Loucy (cell line): ENCODE measurements around the gene OR2AG2.

Source experiments
- EZH2phosphoT487 ChIP-seq: fragments of 200-600 bp; IDR thresholded peaks from 2 replicates; pipeline ENCODE4 v1.6.1; 2018; ENCODE audit warnings: antibody characterized with exemption, mild to moderate bottlenecking, moderate library complexity, borderline replicate concordance
- TF ChIP-seq, protein P1 (sequence below): fragments of 200-600 bp; sonication (generic); conservative IDR thresholded peaks from 2 replicates; pipeline ENCODE4 v1.5.1; 2014; ENCODE audit warnings: mild to moderate bottlenecking, antibody characterized with exemption, low read length

DNA sequence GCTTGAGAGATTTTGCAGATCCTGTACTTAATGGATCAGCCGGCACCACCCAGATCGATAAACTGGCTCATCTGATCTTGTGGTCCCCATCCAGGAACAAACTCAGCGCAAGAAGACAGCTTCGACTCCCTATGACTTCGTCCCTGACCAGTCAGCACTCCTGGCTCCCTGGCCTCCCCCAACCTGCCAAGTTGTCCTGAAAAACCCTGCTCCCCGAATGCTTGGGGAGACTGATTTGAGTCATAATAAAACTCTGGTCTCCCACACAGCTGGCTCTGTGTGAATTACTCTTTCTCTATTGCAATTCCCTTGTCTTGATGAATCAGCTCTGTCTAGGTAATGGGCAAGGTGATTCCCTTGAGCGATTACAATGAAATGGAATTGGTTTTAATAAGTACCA lies 29.5 kb downstream of the OR2AG2 start:
- TF ChIP-seq, protein P1, sequence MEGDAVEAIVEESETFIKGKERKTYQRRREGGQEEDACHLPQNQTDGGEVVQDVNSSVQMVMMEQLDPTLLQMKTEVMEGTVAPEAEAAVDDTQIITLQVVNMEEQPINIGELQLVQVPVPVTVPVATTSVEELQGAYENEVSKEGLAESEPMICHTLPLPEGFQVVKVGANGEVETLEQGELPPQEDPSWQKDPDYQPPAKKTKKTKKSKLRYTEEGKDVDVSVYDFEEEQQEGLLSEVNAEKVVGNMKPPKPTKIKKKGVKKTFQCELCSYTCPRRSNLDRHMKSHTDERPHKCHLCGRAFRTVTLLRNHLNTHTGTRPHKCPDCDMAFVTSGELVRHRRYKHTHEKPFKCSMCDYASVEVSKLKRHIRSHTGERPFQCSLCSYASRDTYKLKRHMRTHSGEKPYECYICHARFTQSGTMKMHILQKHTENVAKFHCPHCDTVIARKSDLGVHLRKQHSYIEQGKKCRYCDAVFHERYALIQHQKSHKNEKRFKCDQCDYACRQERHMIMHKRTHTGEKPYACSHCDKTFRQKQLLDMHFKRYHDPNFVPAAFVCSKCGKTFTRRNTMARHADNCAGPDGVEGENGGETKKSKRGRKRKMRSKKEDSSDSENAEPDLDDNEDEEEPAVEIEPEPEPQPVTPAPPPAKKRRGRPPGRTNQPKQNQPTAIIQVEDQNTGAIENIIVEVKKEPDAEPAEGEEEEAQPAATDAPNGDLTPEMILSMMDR, result no peak
- TF ChIP-seq EZH2phosphoT487, result no peak
